Islet precursor cell (in vitro differentiated cells): ENCODE results near the gene WDR47.
"Not testable (repeated sequence)": the region's sequence is repeated elsewhere in the genome, so short reads cannot be mapped to it uniquely, and the experiment has no call there.

Experiments
- DNase-seq: peaks from one replicate; pipeline ENCODE4 v3.0.0-alpha.2; 2018

Gene WDR47

GRCh38 chr1:109041621-109042468 is at the start of gene WDR47:
WDR47 (minus strand) TSS chr1:109042102; CDS start chr1:109023512, 18,590 bp downstream.
- peak; percentile 98 for DNase-seq

GRCh38 chr1:109091078-109091838 is 49.4 kb upstream of the WDR47 start:
- peak; percentile 66 for DNase-seq

- DNase-seq = peak; percentile 97
Measured at GRCh38 chr1:109090196-109091077, 48.5 kb upstream of the WDR47 start, which contains the start of gene TMEM167B. TMEM167B (plus strand) TSS chr1:109090764; CDS start chr1:109090873, 109 bp downstream.

GRCh38 chr1:109089242-109090015 is 47.5 kb upstream of the WDR47 start:
- DNase-seq = peak; percentile 94

- peak; percentile 90 for DNase-seq
Measured at GRCh38 chr1:109084563-109085517, 42.9 kb upstream of the WDR47 start.

GRCh38 chr1:109083923-109084322 is 42.0 kb upstream of the WDR47 start:
- no peak for DNase-seq

GRCh38 chr1:109083501-109083900 is 41.6 kb upstream of the WDR47 start:
- DNase-seq = no peak

- DNase-seq = no peak
Measured at GRCh38 chr1:109080441-109081082, 38.7 kb upstream of the WDR47 start.

- no peak for DNase-seq
Measured at GRCh38 chr1:109079240-109079622, 37.3 kb upstream of the WDR47 start.

GRCh38 chr1:109078317-109078716 is 36.4 kb upstream of the WDR47 start:
- DNase-seq = no peak

GRCh38 chr1:109075531-109076490 is 33.9 kb upstream of the WDR47 start, which contains the start of gene TAF13:
TAF13 (minus strand) TSS chr1:109076003; CDS start chr1:109075947, 56 bp downstream.
- DNase-seq = peak; percentile 98

GRCh38 chr1:109069294-109069693 is 27.4 kb upstream of the WDR47 start:
- DNase-seq = no peak

- no peak for DNase-seq
Measured at GRCh38 chr1:109067883-109068282, 26.0 kb upstream of the WDR47 start.

- DNase-seq = no peak
Measured at GRCh38 chr1:109065137-109065536, 23.2 kb upstream of the WDR47 start.

- no peak for DNase-seq
Measured at GRCh38 chr1:109061183-109061582, 19.3 kb upstream of the WDR47 start.

- no peak for DNase-seq
Measured at GRCh38 chr1:109060707-109061106, 18.8 kb upstream of the WDR47 start.

GRCh38 chr1:109059026-109059425 is 17.1 kb upstream of the WDR47 start:
- DNase-seq = no peak

GRCh38 chr1:109056064-109056463 is 14.2 kb upstream of the WDR47 start:
- DNase-seq = no peak

- DNase-seq = not testable (repeated sequence)
Measured at GRCh38 chr1:109052145-109052544, 10.2 kb upstream of the WDR47 start.
